NCI-H1105 treated with DMSO at 0.1 percent for 48 hours (cell line): Measurements from ENCODE around the gene INTS3.
A peak's percentile ranks its signal among the peaks of the same experiment; 100 is the strongest.

Source experiments
- DNase-seq: peaks from one replicate; lab custom pipeline; 2025; lab: John Stamatoyannopoulos, UW

INTS3 gene

DNA sequence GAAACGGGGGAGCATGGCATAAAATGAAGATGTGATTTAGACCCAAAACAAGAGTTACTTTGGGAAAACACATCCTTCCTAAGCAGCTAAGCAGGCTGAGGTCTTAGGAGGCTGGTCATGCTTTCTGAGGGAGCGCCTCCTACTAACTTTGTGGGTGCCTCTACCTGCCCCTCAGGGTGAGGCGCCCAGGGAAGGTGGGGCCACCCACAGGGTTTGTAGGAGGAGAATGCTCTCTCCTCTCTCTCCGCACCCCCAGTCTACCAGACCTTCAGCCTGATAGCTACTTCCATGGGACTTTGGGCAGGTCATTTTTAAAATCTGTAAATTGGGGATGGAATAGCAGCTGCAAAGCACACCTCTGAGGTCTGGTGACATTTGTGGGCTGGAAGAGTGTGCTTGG, 71.2 kb downstream of the INTS3 start:
- DNase-seq: no peak

DNA sequence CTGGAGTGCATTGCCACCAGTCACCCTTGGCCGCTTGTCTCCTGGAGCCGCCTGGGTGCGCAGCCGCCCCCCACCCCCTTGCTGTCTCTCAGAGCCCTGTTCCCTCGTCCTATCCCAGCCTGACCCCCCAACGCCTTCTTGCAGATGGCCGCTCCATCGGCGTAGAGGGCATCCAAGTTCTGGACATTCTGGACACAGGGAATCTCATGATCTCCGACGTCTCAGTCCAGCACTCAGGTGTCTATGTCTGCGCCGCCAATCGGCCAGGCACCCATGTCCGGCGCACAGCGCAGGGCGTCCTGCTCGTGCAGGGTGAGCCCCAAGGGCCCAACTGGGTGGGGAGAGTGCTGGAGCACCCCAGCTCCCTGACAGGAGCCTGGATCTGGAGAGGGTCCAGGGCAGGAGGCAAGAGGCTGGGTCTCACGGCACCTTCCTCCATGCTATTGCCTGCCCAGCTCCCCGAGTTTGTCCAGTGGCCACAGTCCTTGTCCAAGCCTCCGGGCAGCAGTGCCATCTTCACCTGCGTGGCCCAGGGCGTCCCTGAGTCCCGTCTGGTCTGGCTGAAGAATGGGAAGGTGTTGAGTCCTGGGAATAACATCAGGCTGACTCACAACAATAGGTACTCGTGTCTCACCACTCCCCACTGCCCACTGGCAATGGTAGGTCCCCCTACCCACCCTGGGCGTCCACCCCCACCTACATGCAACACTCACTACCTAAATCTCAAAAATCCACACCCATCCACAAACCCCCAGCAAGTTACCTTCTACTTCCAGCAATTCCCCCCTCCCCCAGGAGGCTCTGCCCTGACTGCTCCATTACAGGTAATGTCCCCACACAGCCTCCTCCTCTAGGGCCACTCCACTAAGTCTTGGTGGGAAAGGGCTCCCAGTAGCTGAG, 72.0 kb downstream of the INTS3 start:
- DNase-seq: no peak

DNA sequence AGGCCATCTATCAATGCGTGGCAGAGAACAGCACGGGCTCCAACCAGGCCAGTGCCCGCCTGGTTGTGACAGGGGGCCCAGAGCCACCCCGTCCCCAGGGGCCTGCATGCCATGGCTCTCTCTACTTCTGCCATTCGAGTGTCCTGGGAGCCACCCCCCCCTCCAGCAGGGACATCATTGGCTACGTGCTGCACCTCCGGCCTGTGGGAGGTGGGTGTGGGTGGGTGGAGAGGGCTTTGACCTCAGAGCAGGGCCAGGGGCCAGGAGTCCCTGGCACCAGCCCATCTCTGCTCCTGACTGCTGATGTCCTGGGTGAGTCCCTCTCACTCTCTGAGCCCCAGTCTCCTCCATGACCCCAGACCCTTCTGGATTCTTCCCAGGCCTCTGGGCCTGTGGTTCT, 72.7 kb downstream of the INTS3 start:
- no peak for DNase-seq

DNA sequence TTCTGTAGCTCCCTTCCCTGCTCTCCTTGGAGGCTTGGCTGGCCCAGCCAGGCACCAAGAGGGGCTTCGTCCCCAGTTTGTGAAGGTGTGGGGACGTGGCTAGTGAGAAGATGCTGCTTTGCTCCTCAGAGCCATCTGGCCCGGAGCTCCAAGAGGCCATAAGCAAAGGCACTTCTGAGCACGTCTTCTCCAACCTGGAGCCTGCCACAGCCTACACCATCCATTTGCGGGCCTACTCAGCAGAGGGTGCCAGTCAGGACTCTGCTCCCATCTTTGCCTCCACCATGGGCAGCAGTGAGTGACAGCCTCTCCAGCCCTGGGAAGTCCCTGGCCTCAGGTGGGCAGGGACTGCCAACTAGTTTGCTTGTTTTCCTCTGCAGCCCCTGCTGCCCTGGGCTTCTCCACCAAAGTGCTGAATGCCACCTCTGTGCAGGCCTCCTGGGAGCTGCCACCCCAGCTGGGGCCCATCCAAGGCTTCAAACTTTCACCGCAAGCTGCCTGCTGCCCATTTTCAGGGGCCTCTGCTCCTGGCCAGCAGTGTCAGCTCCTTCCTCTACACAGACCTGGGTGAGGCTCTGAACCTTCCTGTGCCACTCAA, 73.3 kb downstream of the INTS3 start:
- no peak for DNase-seq

DNA sequence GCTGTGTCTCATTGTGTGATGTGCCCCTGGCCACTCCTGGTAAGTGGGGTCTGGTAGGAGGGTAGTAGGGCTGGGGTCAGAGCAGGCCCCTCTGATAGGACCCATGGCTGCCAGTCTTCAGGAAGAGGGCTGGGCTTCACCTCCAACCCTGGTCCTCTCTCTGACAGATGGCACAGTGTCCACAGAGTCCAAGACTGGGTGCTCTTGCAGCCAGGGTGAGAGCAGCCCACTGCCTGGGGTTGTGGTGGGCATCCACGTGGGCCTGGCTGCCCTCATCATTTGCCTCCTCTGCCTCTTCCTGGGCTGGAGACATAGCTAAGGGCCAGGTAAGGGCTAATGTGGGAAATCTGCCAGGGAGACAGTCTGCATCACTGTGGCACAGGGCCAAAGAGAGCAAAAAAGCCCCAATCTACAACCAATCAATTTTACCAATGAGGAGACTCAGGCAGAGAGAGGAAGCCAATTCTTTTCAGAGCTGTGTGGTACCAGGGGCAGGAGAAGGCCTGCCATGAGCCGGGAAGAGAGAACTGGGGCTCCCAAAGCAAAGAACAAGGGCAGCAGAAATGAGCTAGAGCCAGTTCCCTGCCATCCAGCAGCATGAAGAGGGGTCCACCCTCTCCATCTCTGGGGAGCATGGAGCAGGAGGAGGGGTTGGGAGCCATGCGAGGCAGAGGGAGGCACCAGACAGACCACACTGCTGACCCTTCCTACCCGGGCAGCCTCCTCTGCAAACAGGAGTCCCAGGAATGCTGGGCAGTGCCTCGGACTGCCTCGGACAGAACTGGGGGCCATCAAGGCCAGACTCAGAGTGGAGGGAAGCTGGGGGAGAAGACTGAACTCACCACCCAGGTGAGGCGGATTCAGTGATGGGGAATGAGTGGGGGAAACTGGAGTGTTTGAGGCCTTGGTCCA, 74.2 kb downstream of the INTS3 start:
- peak; percentile 13 for DNase-seq

DNA sequence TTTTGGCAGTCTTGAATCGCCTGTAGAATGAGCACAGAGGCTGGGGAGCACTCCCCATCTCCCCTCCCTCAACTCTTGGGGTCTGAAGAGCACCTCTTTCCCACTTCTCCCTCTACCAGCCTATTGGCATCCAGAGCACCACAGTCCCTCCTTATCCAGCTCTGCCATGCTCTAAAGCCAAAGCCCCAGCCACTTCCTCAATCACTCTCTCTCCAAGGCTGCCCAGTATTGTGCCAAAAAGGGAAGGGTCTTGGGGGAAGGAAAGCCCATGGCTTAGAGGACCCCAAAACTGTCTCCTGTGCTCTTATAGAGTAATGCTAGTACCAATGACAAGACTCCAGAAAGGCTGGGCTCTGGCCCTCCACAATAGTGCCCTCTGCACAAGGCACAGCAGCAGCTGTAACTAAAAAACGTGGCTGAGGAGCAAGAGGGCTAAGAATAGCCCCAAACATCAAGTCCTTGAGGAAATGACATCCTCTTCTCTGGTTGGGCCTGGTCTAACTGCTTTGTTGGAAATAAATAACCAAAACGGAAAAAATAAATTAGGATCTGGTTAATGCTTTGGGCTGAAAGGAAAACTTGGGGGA, 75.7 kb downstream of the INTS3 start:
- DNase-seq: no peak

DNA sequence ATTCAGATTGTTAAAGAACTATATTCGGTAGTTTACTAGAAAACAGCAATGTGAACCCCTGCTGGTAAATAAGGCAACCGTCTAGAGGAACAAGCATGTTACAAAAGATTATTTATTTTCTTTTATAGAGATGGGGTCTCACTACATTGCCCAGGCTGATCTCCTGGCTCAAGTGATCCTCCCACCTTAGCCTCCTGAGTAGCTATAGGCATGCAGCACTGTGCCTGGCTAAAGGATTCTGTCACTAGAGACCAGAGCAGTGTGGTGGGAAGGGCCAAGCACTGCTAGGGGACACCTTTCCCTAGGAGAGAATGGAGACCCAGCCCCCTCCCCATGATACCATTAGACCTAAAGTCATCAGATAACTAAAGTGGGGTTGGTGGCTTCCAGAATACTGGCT, 76.3 kb downstream of the INTS3 start:
- no peak for DNase-seq

DNA sequence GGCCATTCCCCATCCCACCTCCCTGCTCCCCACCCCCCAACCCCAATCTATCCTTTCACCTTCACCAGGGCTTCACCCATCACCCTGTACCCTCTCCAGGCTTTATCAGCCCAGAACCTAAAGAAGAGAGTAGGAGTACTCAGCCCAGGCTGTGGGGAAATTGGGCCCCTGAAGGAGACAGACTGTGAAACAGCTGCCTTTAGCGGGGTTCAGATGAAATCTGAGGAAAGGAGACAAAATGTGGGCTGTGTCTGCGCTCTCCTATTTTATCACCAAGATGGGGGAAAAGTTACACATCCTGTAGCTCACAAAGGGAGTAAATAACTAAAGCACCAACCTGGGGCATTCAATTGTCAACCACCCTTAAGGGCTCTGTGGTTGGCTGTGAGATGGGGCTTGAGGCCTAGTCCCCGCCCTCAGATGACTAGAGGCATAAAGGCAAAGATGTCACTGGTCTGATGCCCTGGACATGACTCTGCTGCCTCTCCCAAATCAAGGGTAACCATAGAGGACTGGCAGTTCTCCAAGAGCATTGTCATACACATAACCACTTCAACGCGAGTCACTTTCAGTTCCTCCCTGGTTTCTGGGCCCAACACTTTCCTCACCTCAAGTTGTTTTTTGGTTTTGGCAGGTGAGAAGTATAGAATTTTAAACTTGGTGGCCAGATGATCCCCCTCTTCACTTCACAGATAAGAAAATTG, 77.3 kb downstream of the INTS3 start:
- DNase-seq: peak; percentile 8

DNA sequence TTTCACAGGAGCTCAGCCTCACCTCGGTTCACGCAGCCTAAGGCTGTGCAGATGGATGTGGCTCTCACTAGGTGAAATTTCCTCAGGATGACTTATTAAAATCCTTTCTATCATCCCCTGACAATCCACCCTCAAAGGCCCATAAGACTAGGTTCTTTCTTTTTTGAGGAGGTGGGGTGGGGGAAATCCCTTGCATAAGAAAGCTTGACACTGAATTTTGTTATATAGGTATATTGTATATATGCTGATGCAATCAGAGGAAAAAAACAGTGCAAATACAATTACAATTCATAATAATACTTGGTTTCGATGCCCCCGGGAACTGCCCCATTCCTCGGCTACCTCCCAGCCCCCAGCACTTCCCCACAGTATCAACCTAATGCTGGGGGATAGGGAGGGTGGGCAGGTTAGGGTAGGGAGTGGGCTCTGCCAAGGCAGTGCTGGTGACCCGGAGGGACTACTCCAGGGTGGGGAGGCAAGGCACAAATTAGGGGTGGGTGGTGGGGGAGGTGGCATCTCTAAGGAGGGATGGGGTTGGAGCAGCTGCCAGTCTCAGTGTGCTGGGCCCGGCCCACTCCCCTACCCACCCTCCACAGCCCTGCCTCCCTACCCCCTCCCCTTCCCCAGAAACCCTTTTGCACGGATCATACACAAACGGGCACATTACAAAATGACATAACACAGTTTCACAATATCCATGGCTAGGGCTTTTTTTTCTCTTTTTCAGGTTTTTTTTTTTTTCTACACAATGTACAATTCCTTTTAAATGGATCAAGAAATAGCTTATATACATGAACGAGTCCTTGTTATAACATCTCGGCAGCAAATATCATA, 78.3 kb downstream of the INTS3 start:
- DNase-seq: no peak

DNA sequence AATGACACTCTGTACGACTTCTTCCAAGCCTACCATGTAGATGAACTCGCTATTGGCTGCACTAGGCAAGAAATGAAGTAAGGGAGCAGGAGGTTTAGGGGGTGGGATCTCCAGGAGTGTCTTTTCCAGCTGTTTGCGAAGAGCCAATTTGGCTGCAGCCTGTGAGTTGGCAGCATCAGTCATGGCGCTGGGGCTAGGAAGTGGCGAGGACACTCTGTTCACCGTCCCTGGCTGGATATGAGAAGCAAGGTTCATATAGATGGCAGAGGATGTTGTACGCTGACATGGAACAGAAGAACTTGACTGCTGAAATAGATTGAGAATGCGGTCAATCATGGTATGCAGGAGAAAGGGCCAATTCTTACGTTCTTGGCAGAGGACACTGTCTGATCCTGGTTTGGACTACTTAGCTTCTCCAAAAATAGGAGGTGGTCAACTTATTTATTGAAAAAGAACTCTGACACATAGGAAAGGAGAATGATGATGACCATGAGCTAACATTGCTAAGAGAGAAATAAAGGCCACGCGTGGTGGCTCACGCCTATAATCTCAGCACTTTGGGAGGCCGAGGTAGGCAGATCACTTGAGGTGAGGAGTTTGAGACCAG, 88.5 kb downstream of the INTS3 start:
- no peak for DNase-seq

DNA sequence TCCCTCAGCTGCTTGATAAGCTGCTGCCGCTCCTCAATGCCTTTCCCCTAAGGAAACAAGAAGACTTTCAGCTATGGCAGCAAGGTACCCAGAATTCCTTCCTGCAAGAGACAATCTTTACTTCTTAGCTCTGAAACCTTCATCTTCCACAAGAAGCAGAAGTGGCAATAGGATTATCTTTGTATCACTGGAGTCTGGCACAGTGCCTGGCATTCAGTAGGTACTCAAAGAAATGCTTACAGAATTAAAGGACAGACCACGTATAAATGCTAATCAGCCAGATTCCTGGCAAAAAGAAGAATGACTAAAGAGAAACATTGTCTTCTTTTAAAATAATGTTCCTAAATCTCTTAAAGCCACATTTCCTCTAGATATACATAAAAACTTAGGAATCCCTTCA, 91.0 kb downstream of the INTS3 start:
- DNase-seq: no peak
